ENCODE data around the gene SCRN1. TPM values are rescaled to one million over a fixed set of nuclear protein-coding genes. Genes with fewer than 3 reads are reported as not detected.

The SCRN1 gene
- total RNA-seq, 2 donors from 2014 or later, result 20.4 to 30.4 TPM

GRCh38 chr7:29926216-29926615 lies 63.4 kb downstream of the SCRN1 start:
- 91 to 95% methylated on average over 14 to 15 of the region's 15 CpGs for WGBS, 2 donors
- H3K27me3 ChIP-seq, result no peaks in the 10 kb centered on the region
- TF ChIP-seq POLR2A (IDR thresholded peaks at IDR 0.05) (no peak), CTCF (IDR thresholded peaks at IDR 0.05) (no peak)
- H3K4me3 ChIP-seq, result no peak overlapping the region
- no peak overlapping the region for H3K27ac ChIP-seq
- intact Hi-C loops (cut with DNase I), result no loop called here
- H3K4me1 ChIP-seq, result no peaks in the 10 kb centered on the region
- H3K36me3 ChIP-seq (replicated peaks in 1 of 2; ENCODE audit: insufficient read depth in 1 of 2, low read depth in 2 of 2), result peaks cover 0 to 5% of the 10 kb centered on the region in 2 donors
- ATAC-seq (no peak), DNase-seq (no peak)
- no peaks in the 10 kb centered on the region for H3K9me3 ChIP-seq

GRCh38 chr7:29924684-29925083 lies 64.9 kb downstream of the SCRN1 start:
- intact Hi-C loops (cut with DNase I), result loop anchor here (5.0 kb wide), 1 partner anchor 177 kb away; no protein-coding TSS in a partner anchor
- H3K4me1 ChIP-seq, result no peaks in the 10 kb centered on the region
- no peaks in the 10 kb centered on the region for H3K27me3 ChIP-seq
- peaks cover 0 to 2% of the 10 kb centered on the region in 2 donors for H3K36me3 ChIP-seq (replicated peaks in 1 of 2; ENCODE audit: insufficient read depth in 1 of 2, low read depth in 2 of 2)
- 91 to 92% methylated on average over 2 of the region's 2 CpGs for WGBS, 2 donors
- no peak overlapping the region for H3K27ac ChIP-seq
- no peak overlapping the region for H3K4me3 ChIP-seq
- no peak for TF ChIP-seq POLR2A (IDR thresholded peaks at IDR 0.05)
- TF ChIP-seq CTCF (IDR thresholded peaks at IDR 0.05), result no peak
- DNase-seq, result no peak
- no peaks in the 10 kb centered on the region for H3K9me3 ChIP-seq
- no peak for ATAC-seq

- intact Hi-C loops (cut with DNase I), result loop anchor here (5.0 kb wide), 1 partner anchor 177 kb away; no protein-coding TSS in a partner anchor
- ATAC-seq (no peak), DNase-seq (no peak)
- 71 to 72% methylated on average over 8 to 9 of the region's 9 CpGs for WGBS, 2 donors
- H3K4me1 ChIP-seq, result no peaks in the 10 kb centered on the region
- peaks cover 0 to 2% of the 10 kb centered on the region in 2 donors for H3K36me3 ChIP-seq (replicated peaks in 1 of 2; ENCODE audit: insufficient read depth in 1 of 2, low read depth in 2 of 2)
- no peaks in the 10 kb centered on the region for H3K9me3 ChIP-seq
- H3K27ac ChIP-seq, result no peak overlapping the region
- no peak overlapping the region for H3K4me3 ChIP-seq
- H3K27me3 ChIP-seq, result no peaks in the 10 kb centered on the region
- TF ChIP-seq POLR2A (IDR thresholded peaks at IDR 0.05) (no peak), CTCF (IDR thresholded peaks at IDR 0.05) (no peak)
Observed at GRCh38 chr7:29924006-29924405, 65.6 kb downstream of the SCRN1 start.

GRCh38 chr7:29922921-29923700 lies 66.5 kb downstream of the SCRN1 start:
- H3K4me3 ChIP-seq, result no peak overlapping the region

More at GRCh38 chr7:29922921-29923700, 66.5 kb downstream of the SCRN1 start:
- H3K36me3 ChIP-seq (replicated peaks in 1 of 2; ENCODE audit: insufficient read depth in 1 of 2, low read depth in 2 of 2), result peaks cover 0 to 2% of the 10 kb centered on the region in 2 donors
- WGBS, 2 donors, result 73 to 92% methylated on average over 7 of the region's 7 CpGs
- no peak for DNase-seq
- no peaks in the 10 kb centered on the region for H3K27me3 ChIP-seq
- no peaks in the 10 kb centered on the region for H3K4me1 ChIP-seq
- ATAC-seq, result no peak
- no peaks in the 10 kb centered on the region for H3K9me3 ChIP-seq
- intact Hi-C loops (cut with DNase I), result loop anchor here (5.0 kb wide), 1 partner anchor 176 kb away; no protein-coding TSS in a partner anchor
- TF ChIP-seq CTCF (IDR thresholded peaks at IDR 0.05) (no peak), POLR2A (IDR thresholded peaks at IDR 0.05) (no peak)
- H3K27ac ChIP-seq, result no peak overlapping the region
